Type B pancreatic cell (in vitro differentiated cells): Measurements from ENCODE around the gene SYNGAP1. TPM values are rescaled to one million over a fixed set of nuclear protein-coding genes. Genes with fewer than 3 reads are reported as not detected.
"Not testable (repeated sequence)": the region's sequence is repeated elsewhere in the genome, so short reads cannot be mapped to it uniquely, and the experiment has no call there.

Experiments
- DNase-seq: peaks from one replicate; pipeline ENCODE4 v3.0.0; 2021; ENCODE audit warnings: mixed read lengths; ENCODE audit not compliant: unreplicated experiment; ENCODE audit errors: extremely low spot score
- H3K27ac Mint-ChIP-seq: 2 replicates; pipeline ENCODE4 v1.8.0; 2021; ENCODE audit warnings: mild to moderate bottlenecking, mixed read lengths
- H3K27me3 Mint-ChIP-seq: 2 replicates; pipeline ENCODE4 v1.8.0; 2021; ENCODE audit warnings: mixed read lengths
- H3K36me3 Mint-ChIP-seq: 2 replicates; pipeline ENCODE4 v1.8.0; 2021; ENCODE audit warnings: mixed read lengths
- H3K4me1 Mint-ChIP-seq: one replicate; pipeline ENCODE4 v1.8.0; 2021; ENCODE audit warnings: mixed read lengths; ENCODE audit not compliant: unreplicated experiment
- H3K4me3 Mint-ChIP-seq: 2 replicates; pipeline ENCODE4 v1.8.0; 2021; ENCODE audit warnings: mild to moderate bottlenecking, mixed read lengths
- H3K9me3 Mint-ChIP-seq: 2 replicates; pipeline ENCODE4 v1.8.0; 2021; ENCODE audit warnings: mixed read lengths
- CTCF ChIP-seq: fragments of 200-600 bp; sonication (generic); conservative IDR thresholded peaks from 2 replicates; pipeline ENCODE4 v1.5.0; 2021; ENCODE audit warnings: antibody characterized with exemption, mild to moderate bottlenecking
- long read RNA-seq: library from polyadenylated mRNA; unstranded; transcript quantifications from one replicate; pipeline ENCODE4 v2.0.0, GENCODE V29; 2020
- total RNA-seq: library from RNA; stranded (reverse); gene quantifications from 2 replicates; pipeline ENCODE4 v1.2.1, GENCODE V29; 2021; ENCODE audit warnings: low replicate concordance

Gene SYNGAP1
- total RNA-seq = 18.4 and 74.1 TPM in 2 replicates
- long read RNA-seq, partial matches to known transcripts = 0 of 1 reads
- long read RNA-seq, other reads (novel, unspliced or antisense) = 1 of 1 reads

DNA sequence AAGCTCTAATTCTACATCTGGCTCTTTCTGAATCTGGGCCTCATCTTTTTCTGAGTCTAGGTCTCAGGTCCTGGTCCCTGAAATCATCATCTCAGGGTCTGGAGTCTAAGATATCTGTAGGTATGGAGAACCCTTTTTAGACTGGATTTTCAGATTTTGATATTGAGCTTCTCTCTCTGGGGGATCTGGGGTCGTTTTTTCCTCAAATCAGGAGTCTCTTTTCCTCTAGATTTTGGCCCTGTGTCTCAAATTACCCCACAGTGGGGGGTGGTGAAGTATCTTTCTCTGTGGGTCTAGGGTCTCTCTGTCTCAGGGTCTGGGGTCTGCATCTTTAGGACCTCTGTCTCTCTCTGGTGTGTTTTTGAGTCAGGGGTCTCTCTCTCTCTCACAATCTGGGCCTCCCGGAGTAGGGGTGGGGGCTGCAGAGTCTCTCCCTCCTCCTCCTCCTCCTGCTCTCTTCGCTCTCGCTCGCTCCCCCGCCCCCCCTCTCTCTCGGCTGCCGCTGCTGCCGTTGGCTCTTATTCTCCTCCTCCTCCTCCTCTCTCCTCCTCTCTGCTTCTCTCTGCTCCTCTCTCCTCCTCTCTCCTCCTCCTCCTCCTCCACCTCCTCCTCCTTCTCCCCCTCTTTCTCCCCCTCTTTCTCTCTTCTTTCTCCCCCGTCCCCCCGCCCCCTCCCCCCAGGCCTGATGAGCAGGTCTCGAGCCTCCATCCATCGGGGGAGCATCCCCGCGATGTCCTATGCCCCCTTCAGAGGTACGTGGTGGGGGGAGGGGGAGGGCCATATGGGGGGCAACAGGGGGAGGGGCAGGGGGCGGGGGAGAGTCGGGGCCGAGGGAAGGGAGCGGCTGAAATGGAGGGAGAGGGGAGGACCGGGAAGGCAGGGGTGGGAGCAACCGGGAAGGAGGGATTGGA, at the start of gene SYNGAP1:
SYNGAP1 (plus strand) TSS at position 486 of the 911 bp plus-strand sequence; CDS start at position 686, 200 bp downstream.
- Mint-ChIP-seq H3K4me3 (peak within 1 kb of the TSS; percentile 96), H3K4me1 (peaks cover 60% of the 10 kb centered on the region), H3K27ac (peak within 1 kb of the TSS; percentile 99), H3K27me3 (peaks cover 8% of the 10 kb centered on the region), H3K9me3 (no peaks in the 10 kb centered on the region), H3K36me3 (peaks cover 17% of the 10 kb centered on the region)
- DNase-seq = no peak
- no peak for TF ChIP-seq CTCF

DNA sequence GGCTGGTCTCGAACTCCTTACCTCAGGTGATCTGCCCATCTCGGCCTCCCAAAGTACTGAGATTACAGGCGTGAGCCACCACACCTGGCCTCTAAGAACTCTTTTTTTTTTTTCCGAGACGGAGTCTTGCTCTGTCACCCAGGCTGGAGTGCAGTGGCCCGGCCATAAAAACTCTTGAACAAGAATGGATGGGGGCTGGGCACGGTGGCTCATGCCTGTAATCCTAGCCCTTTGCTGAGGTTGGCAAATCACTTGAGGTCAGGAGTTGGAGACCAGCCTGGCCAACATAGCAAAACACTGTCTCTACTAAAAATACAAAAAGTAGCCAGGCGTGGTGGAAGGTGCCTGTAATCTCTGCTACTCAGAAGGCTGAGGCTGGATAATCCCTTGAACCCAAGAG, 48.0 kb upstream of the SYNGAP1 start:
- H3K4me3 Mint-ChIP-seq, H3K27ac Mint-ChIP-seq, H3K36me3 Mint-ChIP-seq, H3K27me3 Mint-ChIP-seq, H3K9me3 Mint-ChIP-seq, DNase-seq: not testable (repeated sequence)
- H3K4me1 Mint-ChIP-seq = peaks cover 21% of the 10 kb centered on the region

DNA sequence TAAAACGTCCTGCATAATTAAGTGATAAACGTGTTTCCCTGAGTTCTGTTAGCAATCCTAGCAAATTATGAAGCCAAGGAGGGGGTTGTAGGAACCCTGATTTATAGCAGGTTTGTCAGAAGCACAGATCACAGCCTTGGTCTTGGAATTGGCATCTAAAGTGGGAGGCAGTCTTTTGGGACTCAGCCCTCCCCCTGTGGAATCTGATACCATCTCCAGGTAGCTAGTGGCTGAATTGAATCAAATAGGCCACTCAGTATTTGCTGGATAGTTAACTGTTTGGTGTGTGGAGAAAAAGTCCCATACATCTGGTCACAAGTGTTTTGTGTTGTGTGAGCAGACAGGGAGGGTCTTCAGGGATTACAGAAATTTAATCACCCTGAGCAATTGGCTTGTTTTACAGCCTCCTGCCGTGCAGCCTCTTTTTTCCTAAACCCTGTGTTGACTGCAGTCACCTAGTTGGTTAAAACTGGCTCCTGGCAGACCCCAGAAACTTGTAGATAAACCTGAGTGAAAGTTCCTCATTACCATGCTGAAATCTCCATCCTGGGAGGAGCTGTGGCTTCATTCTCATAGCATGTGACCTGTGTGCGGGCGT, 47.2 kb upstream of the SYNGAP1 start:
- no peaks in the 10 kb centered on the region for H3K36me3 Mint-ChIP-seq
- H3K4me3 Mint-ChIP-seq = no peak overlapping the region
- peaks cover 21% of the 10 kb centered on the region for H3K4me1 Mint-ChIP-seq
- no peak overlapping the region for H3K27ac Mint-ChIP-seq
- no peak for TF ChIP-seq CTCF
- no peak for DNase-seq
- no peaks in the 10 kb centered on the region for H3K9me3 Mint-ChIP-seq
- no peaks in the 10 kb centered on the region for H3K27me3 Mint-ChIP-seq

DNA sequence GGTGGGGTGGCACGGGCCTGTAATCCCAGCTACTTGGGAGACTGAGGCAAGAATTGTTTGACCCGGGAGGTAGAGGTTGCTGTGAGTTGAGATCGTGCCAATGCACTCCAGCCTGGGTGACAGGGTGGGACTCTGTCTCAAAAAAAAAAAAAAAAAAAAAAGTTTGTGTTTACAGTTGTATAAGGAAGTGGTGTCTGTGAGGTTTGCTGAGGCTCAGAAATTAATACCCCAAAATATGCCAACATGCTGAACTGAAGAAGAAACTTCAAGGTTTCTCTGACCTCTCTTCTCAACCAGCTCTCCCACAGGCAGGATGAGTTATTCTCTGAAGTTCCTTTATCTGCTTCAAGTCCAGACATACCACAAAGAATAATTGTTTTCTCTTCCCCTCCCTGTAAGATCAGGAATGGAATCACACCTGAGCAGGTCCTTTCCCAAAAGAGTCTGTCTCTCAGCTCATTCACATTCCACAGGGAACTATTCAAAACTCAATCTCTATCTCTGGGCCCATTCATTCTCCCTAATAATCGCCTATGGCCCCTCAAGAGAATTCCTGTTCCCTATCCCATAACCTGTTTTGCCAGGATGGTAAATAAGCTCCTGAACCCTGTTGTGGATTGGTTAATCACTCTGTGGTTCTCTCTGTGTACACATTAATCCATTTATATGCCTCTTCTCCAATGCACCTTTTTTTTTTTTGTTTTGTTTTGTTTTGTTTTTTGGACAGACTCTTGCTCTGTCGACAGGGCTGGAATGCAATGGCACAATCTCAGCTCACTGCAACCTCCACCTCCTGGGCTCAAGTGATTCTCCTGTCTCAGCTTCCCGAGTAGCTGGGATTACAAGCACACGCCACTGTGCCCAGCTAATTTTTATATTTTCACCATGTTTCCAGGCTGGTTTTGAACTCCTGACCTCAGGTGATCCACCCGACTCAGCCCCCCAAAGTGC, 45.6 kb upstream of the SYNGAP1 start:
- Mint-ChIP-seq H3K4me3 (no peak overlapping the region), H3K9me3 (no peaks in the 10 kb centered on the region), H3K27me3 (no peaks in the 10 kb centered on the region), H3K27ac (peak overlapping the region; percentile 70), H3K4me1 (peaks cover 21% of the 10 kb centered on the region), H3K36me3 (no peaks in the 10 kb centered on the region)
- no peak for TF ChIP-seq CTCF
- DNase-seq = no peak

- Mint-ChIP-seq H3K4me1 (peaks cover 21% of the 10 kb centered on the region), H3K27ac (no peak overlapping the region), H3K4me3 (no peak overlapping the region), H3K36me3 (no peaks in the 10 kb centered on the region), H3K27me3 (no peaks in the 10 kb centered on the region), H3K9me3 (no peaks in the 10 kb centered on the region)
- no peak for DNase-seq
- TF ChIP-seq CTCF = no peak
These were observed 44.7 kb upstream of the SYNGAP1 start for GRCh38 chr6:33375143-33375671.
